HG03432 (cell line): ENCODE measurements around the gene ARMC8.

Experiments used
- ATAC-seq: cut with Tn5 transposase; IDR thresholded peaks from one replicate; pipeline ENCODE4 v1.9.1; 2021; ENCODE audit warnings: mild to moderate bottlenecking, moderate library complexity; ENCODE audit not compliant: unreplicated experiment

Gene ARMC8

GRCh38 chr3:138241676-138242075, 54.6 kb downstream of the ARMC8 start:
- no peak for ATAC-seq

- no peak for ATAC-seq
Observed at GRCh38 chr3:138242466-138242865, 55.4 kb downstream of the ARMC8 start.

GRCh38 chr3:138245026-138245425, 57.9 kb downstream of the ARMC8 start:
- no peak for ATAC-seq

- ATAC-seq: no peak
Observed at GRCh38 chr3:138249636-138250035, 62.5 kb downstream of the ARMC8 start.

- no peak for ATAC-seq
Observed at GRCh38 chr3:138253609-138254008, 66.5 kb downstream of the ARMC8 start.

GRCh38 chr3:138254216-138254615, 67.1 kb downstream of the ARMC8 start:
- ATAC-seq: no peak

- ATAC-seq: no peak
Observed at GRCh38 chr3:138256022-138256421, 68.9 kb downstream of the ARMC8 start.

- no peak for ATAC-seq
Observed at GRCh38 chr3:138257986-138258385, 70.9 kb downstream of the ARMC8 start.

GRCh38 chr3:138259126-138259525, 72.0 kb downstream of the ARMC8 start:
- no peak for ATAC-seq

- no peak for ATAC-seq
Observed at GRCh38 chr3:138260611-138261010, 73.5 kb downstream of the ARMC8 start.

- no peak for ATAC-seq
Observed at GRCh38 chr3:138263104-138263503, 76.0 kb downstream of the ARMC8 start.

- ATAC-seq: no peak
Observed at GRCh38 chr3:138265745-138266144, 78.6 kb downstream of the ARMC8 start.

GRCh38 chr3:138267083-138267482, 80.0 kb downstream of the ARMC8 start:
- ATAC-seq: no peak

GRCh38 chr3:138270245-138270644, 83.1 kb downstream of the ARMC8 start:
- ATAC-seq: no peak

- ATAC-seq: peak; percentile 62
Observed at GRCh38 chr3:138271189-138271794, 84.2 kb downstream of the ARMC8 start.

- no peak for ATAC-seq
Observed at GRCh38 chr3:138281561-138281960, 94.5 kb downstream of the ARMC8 start.

- no peak for ATAC-seq
Observed at GRCh38 chr3:138282836-138283235, 95.7 kb downstream of the ARMC8 start.

GRCh38 chr3:138284079-138284478, 97.0 kb downstream of the ARMC8 start:
- ATAC-seq: no peak

GRCh38 chr3:138284957-138285477, 97.9 kb downstream of the ARMC8 start:
- ATAC-seq: no peak

- ATAC-seq: no peak
Observed at GRCh38 chr3:138289260-138289659, 102.2 kb downstream of the ARMC8 start.

- ATAC-seq: no peak
Observed at GRCh38 chr3:138289701-138290100, 102.6 kb downstream of the ARMC8 start.

- ATAC-seq: no peak
Observed at GRCh38 chr3:138296639-138297038, 109.5 kb downstream of the ARMC8 start.

- ATAC-seq: no peak
Observed at GRCh38 chr3:138297059-138297607, 110.0 kb downstream of the ARMC8 start.
